HG02943 (cell line): Measurements from ENCODE around the gene NAALADL2.

Experiments
- ATAC-seq: cut with Tn5 transposase; IDR thresholded peaks from one replicate; pipeline ENCODE4 v1.9.1; 2021; ENCODE audit warnings: mild to moderate bottlenecking, low read depth, moderate library complexity; ENCODE audit not compliant: unreplicated experiment

Gene NAALADL2

GRCh38 chr3:175702956-175703355 is 843.8 kb downstream of the NAALADL2 start:
- ATAC-seq, result no peak

- ATAC-seq, result no peak
Measured at GRCh38 chr3:175704366-175705055, 845.4 kb downstream of the NAALADL2 start.

GRCh38 chr3:175713268-175713667 is 854.1 kb downstream of the NAALADL2 start:
- ATAC-seq, result no peak

GRCh38 chr3:175716446-175716845 is 857.3 kb downstream of the NAALADL2 start:
- ATAC-seq, result no peak

GRCh38 chr3:175726228-175726627 is 867.1 kb downstream of the NAALADL2 start:
- no peak for ATAC-seq

- ATAC-seq, result no peak
Measured at GRCh38 chr3:175728566-175728965, 869.4 kb downstream of the NAALADL2 start.

GRCh38 chr3:175729466-175729865 is 870.3 kb downstream of the NAALADL2 start:
- no peak for ATAC-seq

- no peak for ATAC-seq
Measured at GRCh38 chr3:175731543-175731942, 872.4 kb downstream of the NAALADL2 start.

GRCh38 chr3:175732017-175732416 is 872.9 kb downstream of the NAALADL2 start:
- ATAC-seq, result no peak

- ATAC-seq, result no peak
Measured at GRCh38 chr3:175735866-175736265, 876.7 kb downstream of the NAALADL2 start.

GRCh38 chr3:175737646-175738572 is 878.8 kb downstream of the NAALADL2 start:
- no peak for ATAC-seq

- no peak for ATAC-seq
Measured at GRCh38 chr3:175741951-175742350, 882.8 kb downstream of the NAALADL2 start.

GRCh38 chr3:175743733-175744400 is 884.7 kb downstream of the NAALADL2 start:
- ATAC-seq, result no peak

GRCh38 chr3:175746308-175746707 is 887.2 kb downstream of the NAALADL2 start:
- ATAC-seq, result no peak

GRCh38 chr3:175748087-175748730 is 889.1 kb downstream of the NAALADL2 start:
- ATAC-seq, result no peak

GRCh38 chr3:175749981-175750380 is 890.8 kb downstream of the NAALADL2 start:
- no peak for ATAC-seq

- no peak for ATAC-seq
Measured at GRCh38 chr3:175751089-175751488, 892.0 kb downstream of the NAALADL2 start.

GRCh38 chr3:175763948-175764347 is 904.8 kb downstream of the NAALADL2 start:
- no peak for ATAC-seq

- ATAC-seq, result no peak
Measured at GRCh38 chr3:175764722-175765121, 905.6 kb downstream of the NAALADL2 start.

GRCh38 chr3:175770426-175770825 is 911.3 kb downstream of the NAALADL2 start:
- ATAC-seq, result no peak

GRCh38 chr3:175777495-175777894 is 918.4 kb downstream of the NAALADL2 start:
- ATAC-seq, result no peak
